ENCODE data around the gene ACSM6. TPM values are rescaled to one million over a fixed set of nuclear protein-coding genes. Genes with fewer than 3 reads are reported as not detected.
"Not testable (repeated sequence)": the region's sequence is repeated elsewhere in the genome, so short reads cannot be mapped to it uniquely, and the experiment has no call there.

Gene ACSM6
- total RNA-seq, 1 donor from 2014 or later: not detected

DNA sequence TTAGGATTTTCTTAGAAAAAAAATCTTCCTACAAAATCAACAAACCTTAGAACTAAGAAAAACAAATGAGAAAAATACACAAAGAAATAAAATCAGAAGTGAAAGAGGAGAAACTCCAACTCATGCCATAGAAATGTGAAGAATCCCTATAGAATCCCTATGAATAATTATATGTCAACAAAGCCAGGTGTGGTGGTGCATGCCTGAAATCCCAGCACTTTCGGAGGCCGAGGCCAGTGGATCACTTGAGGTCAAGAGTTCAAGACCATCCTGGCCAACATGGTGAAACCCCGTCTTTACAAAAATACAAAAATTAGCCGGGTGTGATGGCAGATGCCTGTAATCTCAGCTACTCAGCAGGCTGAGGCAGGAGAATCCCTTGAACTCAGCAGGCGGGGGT is 27.1 kb downstream of the ACSM6 start:
- H3K36me3 Mint-ChIP-seq (ENCODE audit: unreplicated experiment): no peaks in the 10 kb centered on the region

GRCh38 chr10:95225136-95225535 is 31.1 kb downstream of the ACSM6 start:
- H3K9me3 Mint-ChIP-seq (ENCODE audit: unreplicated experiment): peaks cover 6% of the 10 kb centered on the region
- DNase-seq (ENCODE audit: extremely low spot score, unreplicated experiment): no peak
- peak; percentile 9 for TF ChIP-seq CTCF (IDR thresholded peaks at IDR 0.05)
- no peak overlapping the region for H3K27ac Mint-ChIP-seq (ENCODE audit: unreplicated experiment)
- peaks cover 47% of the 10 kb centered on the region for H3K4me1 Mint-ChIP-seq (ENCODE audit: unreplicated experiment)
- no peaks in the 10 kb centered on the region for H3K27me3 Mint-ChIP-seq (ENCODE audit: unreplicated experiment)
- H3K4me3 Mint-ChIP-seq (ENCODE audit: unreplicated experiment): no peak overlapping the region
- H3K36me3 Mint-ChIP-seq (ENCODE audit: unreplicated experiment): no peaks in the 10 kb centered on the region

More for the DNA sequence above, 27.1 kb downstream of the ACSM6 start:
- Mint-ChIP-seq H3K27ac (ENCODE audit: unreplicated experiment) (peak overlapping the region; percentile 76), H3K4me1 (ENCODE audit: unreplicated experiment) (peaks cover 40% of the 10 kb centered on the region), H3K4me3 (ENCODE audit: unreplicated experiment) (no peak overlapping the region), H3K27me3 (ENCODE audit: unreplicated experiment) (no peaks in the 10 kb centered on the region), H3K9me3 (ENCODE audit: unreplicated experiment) (peaks cover 6% of the 10 kb centered on the region)
- no peak for DNase-seq (ENCODE audit: extremely low spot score, unreplicated experiment)
- TF ChIP-seq CTCF (IDR thresholded peaks at IDR 0.05): no peak

DNA sequence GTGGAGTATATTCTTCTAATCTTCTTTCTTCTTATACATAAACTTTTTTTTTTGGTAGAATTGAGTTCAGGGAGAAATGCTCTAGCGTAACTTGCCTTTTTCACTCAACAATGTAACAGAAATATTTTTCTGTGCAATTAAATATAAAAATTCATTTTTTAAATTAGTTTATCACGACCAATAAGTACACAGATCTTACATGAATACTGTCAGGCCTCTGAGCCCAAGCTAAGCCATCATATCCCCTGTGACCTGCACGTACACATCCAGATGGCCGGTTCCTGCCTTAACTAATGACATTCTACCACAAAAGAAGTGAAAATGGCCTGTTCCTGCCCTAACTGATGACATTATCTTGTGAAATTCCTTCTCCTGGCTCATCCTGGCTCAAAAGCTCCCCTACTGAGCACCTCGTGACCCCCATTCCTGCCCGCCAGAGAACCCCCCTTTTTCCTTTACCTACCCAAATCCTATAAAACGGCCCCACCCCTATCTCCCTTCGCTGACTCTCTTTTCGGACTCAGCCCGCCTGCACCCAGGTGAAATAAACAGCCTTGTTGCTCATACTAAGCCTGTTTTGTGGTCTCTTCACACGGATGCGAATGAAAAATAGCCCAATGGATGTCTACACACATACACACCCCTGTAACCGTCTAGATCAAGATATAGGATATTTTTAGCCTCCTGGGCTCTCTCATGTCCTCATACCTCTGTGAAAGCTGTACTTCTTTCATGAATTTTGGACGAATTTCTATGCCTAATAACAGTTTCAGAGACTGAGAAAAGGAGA is 35.1 kb downstream of the ACSM6 start:
- Mint-ChIP-seq H3K36me3 (ENCODE audit: unreplicated experiment) (peaks cover 12% of the 10 kb centered on the region), H3K4me1 (ENCODE audit: unreplicated experiment) (peaks cover 38% of the 10 kb centered on the region), H3K4me3 (ENCODE audit: unreplicated experiment) (peak overlapping the region; percentile 5), H3K27ac (ENCODE audit: unreplicated experiment) (peak overlapping the region; percentile 95)
- H3K9me3 Mint-ChIP-seq (ENCODE audit: unreplicated experiment); H3K27me3 Mint-ChIP-seq (ENCODE audit: unreplicated experiment); DNase-seq (ENCODE audit: extremely low spot score, unreplicated experiment): not testable (repeated sequence)

- peak overlapping the region; percentile 95 for H3K27ac Mint-ChIP-seq (ENCODE audit: unreplicated experiment)
- no peak for TF ChIP-seq CTCF (IDR thresholded peaks at IDR 0.05)
- peaks cover 40% of the 10 kb centered on the region for H3K4me1 Mint-ChIP-seq (ENCODE audit: unreplicated experiment)
- H3K27me3 Mint-ChIP-seq (ENCODE audit: unreplicated experiment): no peaks in the 10 kb centered on the region
- peak overlapping the region; percentile 18 for H3K4me3 Mint-ChIP-seq (ENCODE audit: unreplicated experiment)
- H3K9me3 Mint-ChIP-seq (ENCODE audit: unreplicated experiment): peaks cover 3% of the 10 kb centered on the region
- DNase-seq (ENCODE audit: extremely low spot score, unreplicated experiment): no peak
- H3K36me3 Mint-ChIP-seq (ENCODE audit: unreplicated experiment): peaks cover 12% of the 10 kb centered on the region
These were observed 35.9 kb downstream of the ACSM6 start for GRCh38 chr10:95229724-95230627.

DNA sequence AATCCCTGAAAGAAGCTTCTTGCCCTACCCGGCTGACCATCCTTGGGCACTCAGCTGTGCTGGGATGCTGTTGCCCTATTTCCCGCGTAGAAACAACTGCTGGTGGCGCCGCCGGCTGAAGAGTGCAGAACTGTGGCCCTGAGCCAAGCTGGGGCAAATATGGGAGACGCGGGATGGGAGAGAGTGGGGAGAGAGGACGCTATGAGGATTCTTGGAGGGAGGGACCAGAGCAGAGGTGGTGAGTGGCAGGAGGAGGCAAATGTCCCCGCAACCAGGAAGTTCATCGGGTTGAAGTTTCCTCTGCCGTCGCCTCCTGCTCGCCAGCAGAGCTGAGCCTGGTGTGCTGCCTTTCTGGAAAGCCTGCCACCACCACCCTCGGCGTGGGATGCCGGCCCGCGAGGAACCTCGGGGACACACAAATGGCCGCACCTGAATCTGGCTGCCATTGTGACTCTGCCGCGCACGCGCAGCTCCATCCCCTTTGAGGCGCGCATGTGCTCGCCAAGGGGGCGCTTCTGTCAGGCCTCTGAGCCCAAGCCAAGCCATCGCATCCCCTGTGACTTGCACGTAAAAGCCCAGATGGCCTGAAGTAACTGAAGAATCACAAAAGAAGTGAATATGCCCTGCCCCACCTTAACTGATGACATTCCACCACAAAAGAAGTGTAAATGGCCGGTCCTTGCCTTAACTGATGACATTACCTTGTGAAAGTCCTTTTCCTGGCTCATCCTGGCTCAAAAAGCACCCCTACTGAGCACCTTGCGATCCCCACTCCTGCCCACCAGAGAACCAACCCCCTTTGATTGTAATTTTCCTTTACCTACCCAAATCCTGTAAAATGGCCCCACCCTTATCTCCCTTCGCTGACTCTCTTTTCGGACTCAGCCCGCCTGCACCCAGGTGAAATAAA is 36.9 kb downstream of the ACSM6 start:
- Mint-ChIP-seq H3K27ac (ENCODE audit: unreplicated experiment) (peak overlapping the region; percentile 95), H3K36me3 (ENCODE audit: unreplicated experiment) (peaks cover 12% of the 10 kb centered on the region), H3K4me1 (ENCODE audit: unreplicated experiment) (peaks cover 46% of the 10 kb centered on the region)
- DNase-seq (ENCODE audit: extremely low spot score, unreplicated experiment); H3K27me3 Mint-ChIP-seq (ENCODE audit: unreplicated experiment); H3K9me3 Mint-ChIP-seq (ENCODE audit: unreplicated experiment); H3K4me3 Mint-ChIP-seq (ENCODE audit: unreplicated experiment): not testable (repeated sequence)
